HCT116 (cell line): ENCODE measurements around the gene ADGRG4.

Experiments
- CBX3 ChIP-seq: IDR thresholded peaks from 2 replicates; pipeline ENCODE4 v1.6.1; 2012; ENCODE audit warnings: low read depth
- CEBPB ChIP-seq: IDR thresholded peaks from 2 replicates; pipeline ENCODE4 v1.6.1; 2012; ENCODE audit warnings: low read depth
- ELF1 ChIP-seq: IDR thresholded peaks from 2 replicates; pipeline ENCODE4 v1.6.1; 2012; ENCODE audit warnings: low read depth, borderline replicate concordance
- EZH2 ChIP-seq: fragments of 200-600 bp; sonication (generic); IDR thresholded peaks from 2 replicates; pipeline ENCODE4 v1.6.1; 2017; ENCODE audit warnings: antibody characterized with exemption, mixed run types
- POLR2A ChIP-seq: IDR thresholded peaks from 2 replicates; pipeline ENCODE4 v1.7.0; 2011; ENCODE audit warnings: borderline replicate concordance; ENCODE audit not compliant: insufficient read depth, insufficient read length; ENCODE audit errors: extremely low read depth
- ZFX ChIP-seq: fragments of 450-650 bp; IDR thresholded peaks from 2 replicates; pipeline ENCODE4 v1.6.1; 2017
- TF ChIP-seq, protein P1 (sequence below), 3 experiments: fragments of 200-600 bp in 1 of 3; sonication (generic) in 1 of 3; IDR thresholded peaks in 2 of 3; conservative IDR thresholded peaks in 1 of 3; 2 replicates each; pipeline ENCODE4 v1.5.1; 2012 to 2017; ENCODE audit warnings: low read depth in 2 of 3, low read length in 2 of 3, antibody characterized with exemption in 1 of 3, borderline replicate concordance in 1 of 3, control low read depth in 1 of 3, mild to moderate bottlenecking in 1 of 3, mixed read lengths in 1 of 3, mixed run types in 1 of 3, moderate library complexity in 1 of 3; ENCODE audit not compliant: insufficient read depth in 1 of 3

DNA sequence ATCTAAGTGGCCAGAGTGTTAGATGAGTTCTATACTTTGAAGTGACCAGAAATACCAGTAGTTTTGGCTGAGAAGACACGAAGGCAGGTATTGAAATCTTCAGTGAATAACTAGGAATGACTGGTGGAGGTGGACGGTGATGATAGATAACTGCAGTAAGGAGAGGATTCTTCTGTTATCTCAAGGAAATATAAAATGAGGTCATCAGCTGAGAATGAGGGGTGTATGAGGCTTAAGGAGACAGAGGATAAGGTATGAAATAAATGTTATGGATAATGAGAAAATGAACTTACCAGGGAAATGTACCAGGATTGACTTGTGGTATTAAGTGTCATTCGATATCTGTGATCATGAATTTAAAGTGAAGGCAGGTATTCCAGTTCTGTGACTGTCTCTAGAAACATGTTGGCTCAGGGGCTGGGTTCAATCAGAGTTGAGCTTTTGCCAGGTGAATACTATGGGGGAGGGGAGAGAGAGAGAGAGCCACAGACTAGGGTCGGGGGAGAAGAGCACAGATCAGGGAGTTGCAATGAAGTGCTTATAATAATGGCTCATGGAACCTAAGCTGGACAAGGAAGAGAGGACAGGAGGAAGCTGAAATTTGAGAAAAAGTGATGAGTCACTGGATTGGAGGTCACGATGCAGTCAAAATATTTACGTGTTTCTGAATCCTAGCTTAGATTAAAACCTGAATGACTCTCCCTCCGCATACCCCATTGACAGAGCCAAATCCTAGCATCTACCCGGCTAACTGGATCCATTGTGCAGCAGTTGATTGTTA, 149.5 kb downstream of the ADGRG4 start:
- TF ChIP-seq EZH2 (no peak), POLR2A (no peak), CEBPB (no peak), CBX3 (no peak), ELF1 (no peak), ZFX (no peak)
- TF ChIP-seq, protein P1, sequence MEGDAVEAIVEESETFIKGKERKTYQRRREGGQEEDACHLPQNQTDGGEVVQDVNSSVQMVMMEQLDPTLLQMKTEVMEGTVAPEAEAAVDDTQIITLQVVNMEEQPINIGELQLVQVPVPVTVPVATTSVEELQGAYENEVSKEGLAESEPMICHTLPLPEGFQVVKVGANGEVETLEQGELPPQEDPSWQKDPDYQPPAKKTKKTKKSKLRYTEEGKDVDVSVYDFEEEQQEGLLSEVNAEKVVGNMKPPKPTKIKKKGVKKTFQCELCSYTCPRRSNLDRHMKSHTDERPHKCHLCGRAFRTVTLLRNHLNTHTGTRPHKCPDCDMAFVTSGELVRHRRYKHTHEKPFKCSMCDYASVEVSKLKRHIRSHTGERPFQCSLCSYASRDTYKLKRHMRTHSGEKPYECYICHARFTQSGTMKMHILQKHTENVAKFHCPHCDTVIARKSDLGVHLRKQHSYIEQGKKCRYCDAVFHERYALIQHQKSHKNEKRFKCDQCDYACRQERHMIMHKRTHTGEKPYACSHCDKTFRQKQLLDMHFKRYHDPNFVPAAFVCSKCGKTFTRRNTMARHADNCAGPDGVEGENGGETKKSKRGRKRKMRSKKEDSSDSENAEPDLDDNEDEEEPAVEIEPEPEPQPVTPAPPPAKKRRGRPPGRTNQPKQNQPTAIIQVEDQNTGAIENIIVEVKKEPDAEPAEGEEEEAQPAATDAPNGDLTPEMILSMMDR (IDR thresholded peaks at IDR 0.05 in 2 of 3, conservative IDR thresholded peaks at IDR 0.05 in 1 of 3; ENCODE audit: borderline replicate concordance in 1 of 3, insufficient read depth in 1 of 3, low read depth in 2 of 3, low read length in 2 of 3): no peak
